H1 (cell line): ENCODE results near the gene RER1. TPM values are rescaled to one million over a fixed set of nuclear protein-coding genes. Genes with fewer than 3 reads are reported as not detected.

Experiments
- HDAC6 ChIP-seq: IDR thresholded peaks from one replicate; pipeline ENCODE4 v1.7.1; 2012; ENCODE audit warnings: low read depth, mild to moderate bottlenecking, inconsistent platforms, low read length, moderate library complexity
- NANOG ChIP-seq: IDR thresholded peaks from 2 replicates; pipeline ENCODE4 v1.6.1; 2011; ENCODE audit warnings: low read length, low read depth, mild to moderate bottlenecking, inconsistent platforms; ENCODE audit not compliant: insufficient read depth, poor library complexity, severe bottlenecking
- RBBP5 ChIP-seq: IDR thresholded peaks from 2 replicates; pipeline ENCODE4 v1.7.1; 2012; ENCODE audit warnings: low read depth, mild to moderate bottlenecking, inconsistent platforms, low read length, moderate library complexity, borderline replicate concordance
- polyA plus RNA-seq, 7 experiments: library from polyadenylated mRNA; depleted of rRNA in 3 of 7; stranded (reverse) in 5 of 7; unstranded in 2 of 7; fragments of >200 nt in 5 of 7; fragments of 200-250 nt in 2 of 7; gene quantifications; 1 replicate in 5 of 7; 2 replicates in 1 of 7; 4 replicates in 1 of 7; pipeline versions ENCODE4 v1.2.1 to v1.2.3, GENCODE V29; 2011 to 2013; ENCODE audit warnings: missing spikeins in 2 of 7, mixed read lengths in 2 of 7
- total RNA-seq: library from RNA; stranded (reverse); fragmentation: NEBNext Ultra II Directional; extraction: Animal tissue kit (Norgen Biotek cat#: 25700); gene quantifications from 2 replicates; pipeline ENCODE4 v1.2.1, GENCODE V29; 2021

Gene RER1
- total and polyA plus RNA-seq, 2 of the 8 experiments (the other 6 are each of a cell fraction or from before 2014, with no cell fraction given): 102 to 134 TPM

- TF ChIP-seq NANOG (no peak), RBBP5 (no peak), HDAC6 (no peak)
Measured at GRCh38 chr1:2452201-2452931, 60.7 kb downstream of the RER1 start (continued).
